AG04449 (cell line): ENCODE measurements around the gene FBXL17.

Experiments used
- CTCF ChIA-PET: fragments of 350-600 bp; formaldehyde crosslinking; extraction: SDS; loops from one replicate; lab custom pipeline; 2021; ENCODE audit warnings: antibody characterized with exemption; lab: Yijun Ruan, JAX
- POLR2A ChIA-PET: fragments of 400-600, 350-600 bp; formaldehyde crosslinking; extraction: SDS; loops from one replicate; lab custom pipeline; 2020; ENCODE audit warnings: antibody characterized with exemption, inconsistent platforms; lab: Yijun Ruan, JAX
- DNase-seq: peaks from one replicate; pipeline ENCODE4 v3.0.0-alpha.2; 2010; ENCODE audit warnings: low read depth, low spot score
- H3K4me3 ChIP-seq: 2 replicates; pipeline ENCODE4 v1.5.1; 2011; ENCODE audit warnings: low read depth, mild to moderate bottlenecking, control low read depth, low read length
- TF ChIP-seq, protein P1 (sequence below): IDR thresholded peaks from one replicate; pipeline ENCODE4 v1.5.1; 2011; ENCODE audit warnings: mild to moderate bottlenecking, moderate library complexity, low read length, control low read depth, inconsistent platforms; ENCODE audit not compliant: insufficient read depth; ENCODE audit errors: missing control alignments

Gene FBXL17

DNA sequence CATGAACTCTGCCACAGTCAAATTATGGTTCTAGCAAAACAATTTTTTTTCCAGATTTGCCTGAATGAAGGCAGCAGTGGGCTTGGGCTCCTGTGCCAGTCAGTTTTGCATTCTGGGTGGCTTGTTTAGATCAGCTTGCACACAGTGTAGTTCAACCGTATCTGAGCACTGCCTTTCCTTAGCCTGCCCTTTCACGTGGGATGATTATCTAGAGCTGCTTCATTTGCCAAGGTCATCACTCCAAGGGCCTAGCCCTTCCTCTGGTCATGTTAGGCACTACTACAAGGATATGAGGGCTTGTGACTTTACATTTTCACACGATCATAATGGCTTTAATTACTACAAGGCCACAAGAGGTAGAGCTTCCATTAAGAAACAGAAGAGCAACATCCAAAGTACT, 560.6 kb downstream of the FBXL17 start:
- CTCF ChIA-PET = no interaction called here

DNA sequence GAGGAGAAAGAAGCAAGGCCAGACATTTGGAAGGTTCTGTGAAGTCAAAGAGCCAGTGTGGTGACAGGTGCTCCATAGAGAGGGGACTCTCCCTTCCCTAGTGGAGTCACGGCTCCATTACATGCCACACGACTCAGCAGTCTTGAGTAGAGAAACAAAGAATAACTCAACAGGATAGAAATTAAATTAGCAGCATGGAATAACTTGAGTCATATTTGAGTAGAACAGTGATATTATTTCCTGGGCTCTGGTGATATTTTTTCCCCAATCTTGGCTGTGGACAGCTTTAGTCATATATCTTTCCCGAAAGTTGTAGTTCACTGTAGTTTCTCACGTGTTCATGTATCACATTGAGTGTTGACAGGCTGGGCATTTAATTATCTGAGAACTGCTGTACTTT, 561.5 kb downstream of the FBXL17 start:
- ChIA-PET CTCF (no interaction called here), POLR2A (no interaction called here)
- no peak overlapping the region for H3K4me3 ChIP-seq
- no peak for DNase-seq
- TF ChIP-seq, protein P1, sequence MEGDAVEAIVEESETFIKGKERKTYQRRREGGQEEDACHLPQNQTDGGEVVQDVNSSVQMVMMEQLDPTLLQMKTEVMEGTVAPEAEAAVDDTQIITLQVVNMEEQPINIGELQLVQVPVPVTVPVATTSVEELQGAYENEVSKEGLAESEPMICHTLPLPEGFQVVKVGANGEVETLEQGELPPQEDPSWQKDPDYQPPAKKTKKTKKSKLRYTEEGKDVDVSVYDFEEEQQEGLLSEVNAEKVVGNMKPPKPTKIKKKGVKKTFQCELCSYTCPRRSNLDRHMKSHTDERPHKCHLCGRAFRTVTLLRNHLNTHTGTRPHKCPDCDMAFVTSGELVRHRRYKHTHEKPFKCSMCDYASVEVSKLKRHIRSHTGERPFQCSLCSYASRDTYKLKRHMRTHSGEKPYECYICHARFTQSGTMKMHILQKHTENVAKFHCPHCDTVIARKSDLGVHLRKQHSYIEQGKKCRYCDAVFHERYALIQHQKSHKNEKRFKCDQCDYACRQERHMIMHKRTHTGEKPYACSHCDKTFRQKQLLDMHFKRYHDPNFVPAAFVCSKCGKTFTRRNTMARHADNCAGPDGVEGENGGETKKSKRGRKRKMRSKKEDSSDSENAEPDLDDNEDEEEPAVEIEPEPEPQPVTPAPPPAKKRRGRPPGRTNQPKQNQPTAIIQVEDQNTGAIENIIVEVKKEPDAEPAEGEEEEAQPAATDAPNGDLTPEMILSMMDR = no peak

More for the DNA sequence above, 560.6 kb downstream of the FBXL17 start:
- POLR2A ChIA-PET = no interaction called here
- no peak overlapping the region for H3K4me3 ChIP-seq
- DNase-seq = no peak
- TF ChIP-seq, protein P1 = no peak

DNA sequence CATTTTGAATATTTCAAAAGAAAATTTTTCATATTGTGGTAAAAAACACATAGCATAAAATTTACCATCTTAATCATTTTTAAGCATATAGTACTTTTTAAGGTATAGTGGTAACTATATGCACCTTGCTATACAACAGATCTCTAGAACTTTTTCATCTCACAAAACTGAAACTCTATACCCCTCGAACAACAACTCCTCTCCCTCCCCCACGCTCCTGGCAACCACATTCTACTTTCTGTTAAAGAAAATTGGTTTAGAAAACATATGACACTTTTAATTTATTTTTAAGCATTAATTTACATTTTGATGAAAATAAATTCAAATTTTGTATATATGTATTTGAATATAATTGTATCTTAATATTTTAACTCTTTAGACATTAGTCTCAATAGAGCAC, 563.9 kb downstream of the FBXL17 start:
- DNase-seq = no peak
- TF ChIP-seq, protein P1 = no peak
- CTCF ChIA-PET = no interaction called here
- no peak overlapping the region for H3K4me3 ChIP-seq
- POLR2A ChIA-PET = no interaction called here

DNA sequence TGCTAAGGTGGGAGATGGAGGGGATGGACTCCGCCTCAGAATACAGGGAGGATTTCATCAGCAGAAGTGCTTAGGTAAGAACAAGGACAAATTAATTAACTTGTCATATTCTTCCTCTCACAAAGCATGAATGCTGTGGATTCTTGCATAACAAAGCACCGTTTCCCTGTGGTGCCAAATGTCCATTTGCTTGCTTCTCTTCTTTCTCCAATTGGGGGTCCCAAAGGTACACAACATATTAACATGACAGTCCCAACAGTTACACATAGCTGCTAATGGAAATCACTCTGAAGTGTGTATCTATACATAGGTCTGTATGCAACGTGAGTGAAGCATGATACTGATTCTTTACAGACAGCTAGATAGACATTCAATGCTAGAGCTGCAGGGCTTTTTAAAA, 564.5 kb downstream of the FBXL17 start:
- no peak overlapping the region for H3K4me3 ChIP-seq
- no peak for DNase-seq
- POLR2A ChIA-PET = no interaction called here
- TF ChIP-seq, protein P1 = no peak
- CTCF ChIA-PET = no interaction called here

DNA sequence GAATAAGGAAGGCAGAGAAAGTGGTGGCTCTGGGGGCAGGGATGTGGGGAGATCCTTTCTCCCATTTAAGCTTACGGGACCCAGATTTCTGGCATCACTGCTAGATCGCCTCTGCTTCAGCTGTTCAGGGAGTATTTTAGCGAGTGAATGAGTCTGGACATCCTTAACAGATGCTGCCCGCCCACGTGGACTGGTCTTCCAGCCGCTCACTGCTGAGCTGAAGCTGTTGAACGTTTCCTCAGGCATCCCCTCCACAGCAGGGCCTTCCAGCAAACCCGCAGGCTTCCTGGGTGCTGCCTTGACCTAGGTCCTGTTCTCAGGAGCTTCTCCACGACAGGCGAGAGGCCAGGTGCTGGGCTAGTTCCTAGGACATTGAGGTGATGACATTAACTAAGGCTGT, 566.8 kb downstream of the FBXL17 start:
- TF ChIP-seq, protein P1 = no peak
- CTCF ChIA-PET = no interaction called here
- H3K4me3 ChIP-seq = no peak overlapping the region
- POLR2A ChIA-PET = no interaction called here
- DNase-seq = no peak

DNA sequence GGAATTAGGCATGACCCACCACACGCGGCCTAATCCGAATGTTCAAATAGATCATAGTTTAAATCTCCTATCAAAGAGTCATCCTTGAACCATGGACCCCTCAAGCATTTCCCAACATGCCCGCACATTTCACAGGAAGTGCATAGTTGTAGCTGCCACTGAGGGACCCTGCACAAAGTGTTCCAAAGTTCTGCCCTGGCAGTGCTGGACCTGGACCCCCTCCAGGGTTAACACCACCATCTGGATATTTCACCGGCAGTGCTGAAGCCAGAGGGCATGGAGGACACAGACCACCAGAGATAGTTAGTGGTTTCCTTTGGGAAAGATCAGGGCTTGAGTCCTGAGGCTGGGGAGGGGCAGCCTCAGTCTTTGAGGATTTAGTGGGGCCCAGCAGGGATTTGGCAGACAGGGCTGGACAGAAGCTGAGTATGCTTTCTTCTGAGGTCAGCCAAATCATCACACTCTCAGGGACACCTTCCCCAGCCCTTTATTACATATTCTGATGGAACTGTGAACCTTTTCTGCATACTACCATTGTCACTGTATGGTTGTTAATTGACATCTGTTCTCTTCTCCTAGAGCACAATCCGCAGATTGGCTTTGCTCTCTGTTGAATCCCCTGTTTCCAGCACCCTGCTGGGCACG, 567.6 kb downstream of the FBXL17 start:
- TF ChIP-seq, protein P1 = no peak
- CTCF ChIA-PET = no interaction called here
- no peak for DNase-seq
- POLR2A ChIA-PET = no interaction called here
- H3K4me3 ChIP-seq = no peak overlapping the region
